Measurements from ENCODE around the gene POC1B.

Gene POC1B

DNA sequence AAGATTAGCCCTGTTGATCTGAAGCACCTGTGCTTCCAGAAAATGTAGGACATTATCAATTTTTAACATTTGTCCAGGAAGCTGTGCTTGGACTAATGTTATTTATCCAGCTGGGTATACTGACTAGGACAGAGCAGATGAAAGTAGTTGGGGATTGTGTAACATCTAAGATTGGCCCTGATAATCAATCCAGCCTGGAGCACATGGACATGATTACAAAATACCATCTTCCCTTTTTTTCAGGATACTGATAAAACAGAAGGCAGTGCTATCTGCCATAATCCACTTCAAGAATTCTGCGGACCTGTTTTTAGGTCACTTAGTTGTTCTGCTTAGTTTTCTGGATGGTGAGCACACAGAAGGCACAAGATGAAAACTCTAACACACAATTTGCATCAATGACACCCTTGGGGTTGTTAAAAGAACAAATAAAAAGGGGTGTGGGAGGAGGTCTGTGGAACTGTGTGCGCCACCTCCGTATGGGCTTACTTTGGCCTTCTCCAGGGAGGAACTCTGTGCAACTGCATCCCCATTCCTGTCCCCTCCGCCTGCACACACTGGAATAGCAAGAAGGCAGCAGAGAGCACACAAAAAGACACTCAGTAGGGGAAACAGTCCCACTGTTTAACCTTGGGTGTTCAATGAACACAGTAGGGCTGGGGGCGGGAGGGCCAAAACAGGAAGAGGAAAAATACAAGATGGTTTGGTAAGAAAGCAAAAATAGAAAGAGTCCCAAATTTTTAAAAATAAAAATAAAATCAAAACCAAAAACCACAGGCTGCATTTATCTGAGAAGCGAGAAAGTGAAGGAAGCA is 142.4 kb downstream of the POC1B start:
- no peak overlapping the region for H3K4me3 ChIP-seq (ENCODE audit: low read depth, low read length)
- no peak for TF ChIP-seq CTCF (IDR thresholded peaks at IDR 0.05; ENCODE audit: insufficient read depth, low read depth, low read length, missing control alignments)
- DNase-seq (ENCODE audit: low read depth), result no peak

- TF ChIP-seq CTCF (IDR thresholded peaks at IDR 0.05; ENCODE audit: insufficient read depth, low read depth, low read length, missing control alignments), result no peak
- H3K4me3 ChIP-seq (ENCODE audit: low read depth, low read length), result no peak overlapping the region
- no peak for DNase-seq (ENCODE audit: low read depth)
Observed at GRCh38 chr12:89382328-89382727, 143.5 kb downstream of the POC1B start.

GRCh38 chr12:89379839-89380467 is 145.9 kb downstream of the POC1B start:
- no peak overlapping the region for H3K4me3 ChIP-seq (ENCODE audit: low read depth, low read length)
- no peak for DNase-seq (ENCODE audit: low read depth)
- no peak for TF ChIP-seq CTCF (IDR thresholded peaks at IDR 0.05; ENCODE audit: insufficient read depth, low read depth, low read length, missing control alignments)

DNA sequence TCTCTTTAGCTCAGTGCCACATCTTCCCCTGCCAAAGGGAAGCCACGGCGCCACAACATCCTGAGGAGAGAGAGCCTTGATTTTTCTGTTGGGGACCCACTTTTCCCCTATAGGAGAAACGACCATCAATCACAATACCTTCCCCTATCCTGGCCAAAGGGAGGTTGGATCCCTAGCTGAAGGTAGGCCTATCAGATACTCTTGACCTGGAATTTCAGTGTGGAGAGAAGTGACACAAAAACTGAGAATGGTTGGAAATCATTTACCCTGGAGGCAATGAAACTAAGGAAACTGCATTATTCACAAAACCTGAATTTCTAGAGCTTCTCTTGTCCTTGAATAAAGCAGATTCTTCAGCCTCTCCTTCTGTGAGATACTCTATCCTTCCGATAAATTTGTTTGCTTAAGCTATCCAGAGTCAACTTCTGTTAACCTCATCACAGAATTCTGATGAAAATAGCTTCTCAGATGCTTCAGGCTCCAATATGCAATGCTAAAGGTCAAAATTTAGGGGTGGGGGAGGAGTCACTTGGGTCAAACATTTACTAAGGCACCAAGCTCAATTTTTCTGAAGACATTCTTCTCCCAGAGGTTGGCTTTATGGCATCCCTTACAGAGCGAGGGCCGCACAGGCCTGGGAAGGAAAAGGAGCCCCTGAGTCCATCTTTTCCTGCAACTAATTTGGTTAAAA is 146.6 kb downstream of the POC1B start:
- no peak overlapping the region for H3K4me3 ChIP-seq (ENCODE audit: low read depth, low read length)
- no peak for DNase-seq (ENCODE audit: low read depth)
- no peak for TF ChIP-seq CTCF (IDR thresholded peaks at IDR 0.05; ENCODE audit: insufficient read depth, low read depth, low read length, missing control alignments)

GRCh38 chr12:89376844-89377243 is 149.0 kb downstream of the POC1B start:
- TF ChIP-seq CTCF (IDR thresholded peaks at IDR 0.05; ENCODE audit: insufficient read depth, low read depth, low read length, missing control alignments), result no peak
- DNase-seq (ENCODE audit: low read depth), result no peak
- H3K4me3 ChIP-seq (ENCODE audit: low read depth, low read length), result no peak overlapping the region

- DNase-seq (ENCODE audit: low read depth), result no peak
- H3K4me3 ChIP-seq (ENCODE audit: low read depth, low read length), result no peak overlapping the region
- TF ChIP-seq CTCF (IDR thresholded peaks at IDR 0.05; ENCODE audit: insufficient read depth, low read depth, low read length, missing control alignments), result no peak
Observed at GRCh38 chr12:89376202-89376529, 149.7 kb downstream of the POC1B start.
